Measurements from ENCODE around the gene CUBN. TPM values are rescaled to one million over a fixed set of nuclear protein-coding genes. Genes with fewer than 3 reads are reported as not detected.

The CUBN gene
- total and polyA plus RNA-seq, 2 of the 13 experiments (the other 11 are each of a cell fraction or from before 2014, with no cell fraction given), result 0.27 to 0.32 TPM

GRCh38 chr10:17076626-17077345 lies 52.8 kb downstream of the CUBN start:
- H3K4me1 ChIP-seq (ENCODE audit: insufficient read depth, low read length), result no peaks in the 10 kb centered on the region
- BruUV-seq (replicated peaks), result no TSS peak
- no peak overlapping the region for H3K4me2 ChIP-seq (ENCODE audit: low read depth, low read length)
- H3K27me3 ChIP-seq (ENCODE audit: control insufficient read depth in 1 of 2, insufficient read depth in 2 of 2, low read length in 2 of 2), result no peaks in the 10 kb centered on the region; a peak in 1 of 5 replicates
- intact Hi-C loops (cut with micrococcal nuclease; ENCODE audit: unreplicated experiment) (no loop called here), in situ Hi-C loops (cut with HindIII; ENCODE audit: extremely low pct_ligation_motif_present, low pct_unique_long_range_greater_than_20kb) (no loop called here)
- no peaks in the 10 kb centered on the region for H4K20me1 ChIP-seq (ENCODE audit: insufficient read depth, low read length)
- H3K9me3 ChIP-seq (ENCODE audit: low read length), result no peaks in the 10 kb centered on the region
- DNase-seq (ENCODE audit: low spot score) (no peak), ATAC-seq (no peak), FAIRE-seq (no peak)
- TF ChIP-seq, protein P1, sequence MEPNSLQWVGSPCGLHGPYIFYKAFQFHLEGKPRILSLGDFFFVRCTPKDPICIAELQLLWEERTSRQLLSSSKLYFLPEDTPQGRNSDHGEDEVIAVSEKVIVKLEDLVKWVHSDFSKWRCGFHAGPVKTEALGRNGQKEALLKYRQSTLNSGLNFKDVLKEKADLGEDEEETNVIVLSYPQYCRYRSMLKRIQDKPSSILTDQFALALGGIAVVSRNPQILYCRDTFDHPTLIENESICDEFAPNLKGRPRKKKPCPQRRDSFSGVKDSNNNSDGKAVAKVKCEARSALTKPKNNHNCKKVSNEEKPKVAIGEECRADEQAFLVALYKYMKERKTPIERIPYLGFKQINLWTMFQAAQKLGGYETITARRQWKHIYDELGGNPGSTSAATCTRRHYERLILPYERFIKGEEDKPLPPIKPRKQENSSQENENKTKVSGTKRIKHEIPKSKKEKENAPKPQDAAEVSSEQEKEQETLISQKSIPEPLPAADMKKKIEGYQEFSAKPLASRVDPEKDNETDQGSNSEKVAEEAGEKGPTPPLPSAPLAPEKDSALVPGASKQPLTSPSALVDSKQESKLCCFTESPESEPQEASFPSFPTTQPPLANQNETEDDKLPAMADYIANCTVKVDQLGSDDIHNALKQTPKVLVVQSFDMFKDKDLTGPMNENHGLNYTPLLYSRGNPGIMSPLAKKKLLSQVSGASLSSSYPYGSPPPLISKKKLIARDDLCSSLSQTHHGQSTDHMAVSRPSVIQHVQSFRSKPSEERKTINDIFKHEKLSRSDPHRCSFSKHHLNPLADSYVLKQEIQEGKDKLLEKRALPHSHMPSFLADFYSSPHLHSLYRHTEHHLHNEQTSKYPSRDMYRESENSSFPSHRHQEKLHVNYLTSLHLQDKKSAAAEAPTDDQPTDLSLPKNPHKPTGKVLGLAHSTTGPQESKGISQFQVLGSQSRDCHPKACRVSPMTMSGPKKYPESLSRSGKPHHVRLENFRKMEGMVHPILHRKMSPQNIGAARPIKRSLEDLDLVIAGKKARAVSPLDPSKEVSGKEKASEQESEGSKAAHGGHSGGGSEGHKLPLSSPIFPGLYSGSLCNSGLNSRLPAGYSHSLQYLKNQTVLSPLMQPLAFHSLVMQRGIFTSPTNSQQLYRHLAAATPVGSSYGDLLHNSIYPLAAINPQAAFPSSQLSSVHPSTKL (CRISPR knock-in tag; IDR thresholded peaks at IDR 0.05), result no peak
- TF ChIP-seq KDM1A (CRISPR knock-in tag; IDR thresholded peaks at IDR 0.05) (no peak), ZBTB42 (CRISPR knock-in tag; IDR thresholded peaks at IDR 0.05) (no peak)
- H3K36me3 ChIP-seq (replicated peaks in 1 of 2; ENCODE audit: control insufficient read depth in 1 of 2, insufficient read depth in 2 of 2, low read length in 2 of 2), result no peaks in the 10 kb centered on the region
- H3K4me3 ChIP-seq (replicated peaks in 1 of 3; ENCODE audit: insufficient read depth in 1 of 3, low read depth in 2 of 3, low read length in 3 of 3), result no peak overlapping the region
- H3K79me2 ChIP-seq (ENCODE audit: insufficient read depth, low read length), result no peaks in the 10 kb centered on the region
- CTCF ChIA-PET (ENCODE audit: low intra/inter-chr PET ratio, low total read pairs), result no interaction called here
- WGBS (ENCODE audit: low lambda C conversion rate), result 33% methylated on average over 8 of the region's 8 CpGs
- H3K27ac ChIP-seq (ENCODE audit: extremely low read length, insufficient read depth, low read length), result no peak overlapping the region
- POLR2A ChIA-PET, result no interaction called here
- H3K9ac ChIP-seq (ENCODE audit: insufficient read depth, low read depth, low read length), result no peak overlapping the region
- no peak overlapping the region for H2AFZ ChIP-seq (ENCODE audit: low read length)
